ENCODE results near the gene SLC43A2. TPM values are rescaled to one million over a fixed set of nuclear protein-coding genes. Genes with fewer than 3 reads are reported as not detected.

SLC43A2 gene
- total and polyA plus RNA-seq, 2 of the 13 experiments (the other 11 are each of a cell fraction or from before 2014, with no cell fraction given) = 7.3 to 20.0 TPM

- no peak for TF ChIP-seq CTCF (CRISPR knock-in tag; IDR thresholded peaks at IDR 0.05)
- TF ChIP-seq ZNF3 (CRISPR knock-in tag; IDR thresholded peaks at IDR 0.05) = no peak
- TF ChIP-seq ZNF430 (CRISPR knock-in tag; IDR thresholded peaks at IDR 0.05) = peak; percentile 29; the same call in 1 of the 2 replicates
- no peak for TF ChIP-seq ZNF510 (CRISPR knock-in tag; IDR thresholded peaks at IDR 0.05; ENCODE audit: low read depth)
- TF ChIP-seq TCF7L2 (IDR thresholded peaks at IDR 0.05; ENCODE audit: low read depth, low read length) = no peak
- TF ChIP-seq DMTF1 (CRISPR knock-in tag; IDR thresholded peaks at IDR 0.05) = no peak
- TF ChIP-seq PRMT3 (CRISPR knock-in tag; IDR thresholded peaks at IDR 0.05; ENCODE audit: borderline replicate concordance, low read depth) = no peak
- no peak for TF ChIP-seq ZEB1 (IDR thresholded peaks at IDR 0.05; ENCODE audit: insufficient replicate concordance, low read depth)
- TF ChIP-seq ZNF225 (CRISPR knock-in tag; IDR thresholded peaks at IDR 0.05) = no peak
- 0 out of 2 replicates have a peak, but pooled peaks have one; percentile 15 for TF ChIP-seq NR0B2 (CRISPR knock-in tag; IDR thresholded peaks at IDR 0.05)
- no peak for TF ChIP-seq TSC22D2 (CRISPR knock-in tag; IDR thresholded peaks at IDR 0.05; ENCODE audit: borderline replicate concordance)
- no peak for TF ChIP-seq AKAP8 (CRISPR knock-in tag; IDR thresholded peaks at IDR 0.05)
- no peak for TF ChIP-seq MAFG (CRISPR knock-in tag; IDR thresholded peaks at IDR 0.05)
- TF ChIP-seq CEBPZ (IDR thresholded peaks at IDR 0.05; ENCODE audit: low read length) = no peak
- TF ChIP-seq ZNF451 (CRISPR knock-in tag; IDR thresholded peaks at IDR 0.05) = no peak
- peak; percentile 51; the same call in 1 of the 2 replicates for TF ChIP-seq ERF (CRISPR knock-in tag; IDR thresholded peaks at IDR 0.05)
- peak; percentile 39; the same call in 1 of the 2 replicates for TF ChIP-seq KAT8 (CRISPR knock-in tag; IDR thresholded peaks at IDR 0.05)
- peak; percentile 51; the same call in 1 of the 2 replicates for TF ChIP-seq HNF4A (CRISPR knock-in tag; IDR thresholded peaks at IDR 0.05)
- no peak for TF ChIP-seq ZBTB49 (CRISPR knock-in tag; IDR thresholded peaks at IDR 0.05; ENCODE audit: borderline replicate concordance)
Measured at GRCh38 chr17:1606352-1606985, 22.2 kb downstream of the SLC43A2 start (continued).

All from HepG2 (cell line).